ENCODE results near the gene CCDC157.
"Not testable (repeated sequence)": the region's sequence is repeated elsewhere in the genome, so short reads cannot be mapped to it uniquely, and the experiment has no call there.

The CCDC157 gene

GRCh38 chr22:30399718-30400117, 42.9 kb downstream of the CCDC157 start:
- no peak for TF ChIP-seq CTCF (IDR thresholded peaks at IDR 0.05; ENCODE audit: control insufficient read depth, insufficient read depth, low read depth, low read length, missing control alignments)
- no peak for DNase-seq (ENCODE audit: low read depth)
- H3K4me3 ChIP-seq (ENCODE audit: control insufficient read depth, low read depth, low read length) = no peak overlapping the region

- no peak overlapping the region for H3K4me3 ChIP-seq (ENCODE audit: control insufficient read depth, low read depth, low read length)
- no peak for DNase-seq (ENCODE audit: low read depth)
- TF ChIP-seq CTCF (IDR thresholded peaks at IDR 0.05; ENCODE audit: control insufficient read depth, insufficient read depth, low read depth, low read length, missing control alignments) = no peak
Measured at GRCh38 chr22:30400159-30400558, 43.4 kb downstream of the CCDC157 start.

DNA sequence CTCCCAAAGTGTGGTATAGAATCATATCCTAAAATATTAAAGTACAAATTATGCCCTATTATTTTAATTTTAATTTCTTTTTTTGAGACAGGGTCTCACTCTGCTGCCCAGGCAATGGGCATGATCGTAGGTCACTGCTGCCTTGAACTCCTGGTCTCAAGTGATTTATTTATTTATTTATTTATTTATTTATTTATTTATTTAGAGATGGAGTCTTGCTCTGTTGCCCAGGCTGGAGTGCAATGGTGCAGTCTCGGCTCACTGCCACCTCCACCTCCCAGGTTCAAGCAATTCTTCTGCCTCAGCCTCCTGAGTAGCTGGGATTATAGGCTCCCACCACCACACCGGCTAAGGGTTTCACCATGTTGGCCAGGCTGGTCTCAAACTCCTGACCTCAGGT, 44.2 kb downstream of the CCDC157 start:
- not testable (repeated sequence) for H3K4me3 ChIP-seq (ENCODE audit: control insufficient read depth, low read depth, low read length); DNase-seq (ENCODE audit: low read depth)

- H3K4me3 ChIP-seq (ENCODE audit: control insufficient read depth, low read depth, low read length) = no peak overlapping the region
- TF ChIP-seq CTCF (IDR thresholded peaks at IDR 0.05; ENCODE audit: control insufficient read depth, insufficient read depth, low read depth, low read length, missing control alignments) = no peak
- DNase-seq (ENCODE audit: low read depth) = no peak
Measured at GRCh38 chr22:30402028-30402765, 45.4 kb downstream of the CCDC157 start.

- H3K4me3 ChIP-seq (ENCODE audit: control insufficient read depth, low read depth, low read length); DNase-seq (ENCODE audit: low read depth): not testable (repeated sequence)
Measured at GRCh38 chr22:30402766-30403104, 45.9 kb downstream of the CCDC157 start.

- TF ChIP-seq CTCF (IDR thresholded peaks at IDR 0.05; ENCODE audit: control insufficient read depth, insufficient read depth, low read depth, low read length, missing control alignments) = no peak
- no peak for DNase-seq (ENCODE audit: low read depth)
- H3K4me3 ChIP-seq (ENCODE audit: control insufficient read depth, low read depth, low read length) = no peak overlapping the region
Measured at GRCh38 chr22:30404307-30404706, 47.5 kb downstream of the CCDC157 start.

- no peak overlapping the region for H3K4me3 ChIP-seq (ENCODE audit: control insufficient read depth, low read depth, low read length)
- TF ChIP-seq CTCF (IDR thresholded peaks at IDR 0.05; ENCODE audit: control insufficient read depth, insufficient read depth, low read depth, low read length, missing control alignments) = no peak
- no peak for DNase-seq (ENCODE audit: low read depth)
Measured at GRCh38 chr22:30405731-30406130, 48.9 kb downstream of the CCDC157 start.

DNA sequence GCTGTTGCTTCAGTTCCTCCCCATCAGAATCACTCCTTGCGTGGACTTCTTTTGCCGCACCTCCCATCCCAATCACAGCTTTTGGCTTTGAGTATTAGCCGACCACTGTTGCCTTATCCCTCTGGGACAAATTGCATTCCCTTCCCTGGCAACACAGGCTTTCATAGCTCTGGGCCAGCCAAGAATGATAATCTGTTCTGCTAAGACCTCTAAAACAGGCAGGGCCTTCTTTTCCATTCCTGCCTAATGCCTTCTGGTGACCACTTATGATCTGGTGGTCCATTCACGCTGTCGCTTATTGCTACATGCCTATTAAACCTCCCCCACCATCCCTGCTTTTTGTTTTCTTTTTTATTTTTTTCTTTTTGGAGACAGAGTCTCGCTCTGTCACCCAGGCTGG, 49.6 kb downstream of the CCDC157 start:
- H3K4me3 ChIP-seq (ENCODE audit: control insufficient read depth, low read depth, low read length) = no peak overlapping the region
- DNase-seq (ENCODE audit: low read depth) = no peak
- TF ChIP-seq CTCF (IDR thresholded peaks at IDR 0.05; ENCODE audit: control insufficient read depth, insufficient read depth, low read depth, low read length, missing control alignments) = no peak

All from AG09309 (cell line).